B cell (primary cell): Measurements from ENCODE around the gene STX1A. TPM values are rescaled to one million over a fixed set of nuclear protein-coding genes. Genes with fewer than 3 reads are reported as not detected.

Experiments
- ATAC-seq: fragments of 200-7000 bp; cut with Tn5 transposase; one replicate; pipeline ENCODE4 v1.10.0; 2021; ENCODE audit warnings: low read depth, mild to moderate bottlenecking, moderate number of reproducible peaks, moderate library complexity
- CTCF ChIA-PET: fragments of 350-600 bp; sonication (Branson Sonifier 250); formaldehyde crosslinking; loops from one replicate; lab custom pipeline; 2021; ENCODE audit warnings: antibody characterized with exemption, inconsistent platforms; lab: Charles Lee
- POLR2A ChIA-PET: fragments of 350-600 bp; sonication (Branson Sonifier 250); formaldehyde crosslinking; loops from one replicate; lab custom pipeline; 2021; ENCODE audit warnings: antibody characterized with exemption; lab: Charles Lee
- DNase-seq: peaks from one replicate; pipeline ENCODE4 v3.0.0; 2013
- H2AFZ ChIP-seq: 2 replicates; pipeline ENCODE4 v1.6.1; 2012; ENCODE audit warnings: mild to moderate bottlenecking, low read depth, low read length; ENCODE audit not compliant: insufficient read depth, poor library complexity, severe bottlenecking
- H3K27ac ChIP-seq, 2 donors: 1 replicate in 1 of 2; 2 replicates in 1 of 2; pipeline ENCODE4 v1.5.1; 2012 to 2013; ENCODE audit warnings: low read length in 2 of 2, mild to moderate bottlenecking in 2 of 2, moderate library complexity in 1 of 2
- H3K27me3 ChIP-seq, 4 experiments: fragments of 200-600 bp in 1 of 4; sonication (generic) in 1 of 4; replicated peaks in 1 of 4; 1 replicate in 2 of 4; 2 replicates in 2 of 4; pipeline versions ENCODE4 v1.6.1 to v1.7.0; 2013 to 2016; ENCODE audit warnings: low read length in 3 of 4, mild to moderate bottlenecking in 2 of 4, mixed read lengths in 1 of 4, moderate library complexity in 1 of 4; ENCODE audit not compliant: insufficient read depth in 4 of 4, control insufficient read depth in 3 of 4; ENCODE audit errors: control extremely low read depth in 1 of 4
- H3K36me3 ChIP-seq, 2 experiments: replicated peaks in 1 of 2; 1 replicate in 1 of 2; 2 replicates in 1 of 2; pipeline versions ENCODE4 v1.6.1 to v1.7.1; 2013; ENCODE audit warnings: low read length in 1 of 2; ENCODE audit not compliant: insufficient read depth in 2 of 2, control insufficient read depth in 1 of 2; ENCODE audit errors: control extremely low read depth in 1 of 2, extremely low read depth in 1 of 2
- H3K4me1 ChIP-seq, 2 donors: fragments of 200-600 bp in 1 of 2; sonication (generic) in 1 of 2; 1 replicate in 1 of 2; 2 replicates in 1 of 2; pipeline versions ENCODE4 v1.5.1 to v1.6.1; 2013 to 2017; ENCODE audit warnings: low read length in 2 of 2; ENCODE audit not compliant: control insufficient read depth in 2 of 2, insufficient read depth in 2 of 2
- H3K4me2 ChIP-seq: replicated peaks from 2 replicates; pipeline ENCODE3; 2012; ENCODE audit warnings: mild to moderate bottlenecking, low read depth, low read length; ENCODE audit not compliant: poor library complexity, severe bottlenecking
- H3K4me3 ChIP-seq, 5 experiments: fragments of 200-600 bp in 1 of 5; sonication (generic) in 1 of 5; 1 replicate in 3 of 5; 2 replicates in 2 of 5; pipeline versions ENCODE4 v1.5.1 to v1.7.0; 2011 to 2016; ENCODE audit warnings: low read length in 4 of 5, mild to moderate bottlenecking in 4 of 5, low read depth in 2 of 5, control low read depth in 1 of 5, moderate library complexity in 1 of 5; ENCODE audit not compliant: insufficient read depth in 1 of 5; ENCODE audit errors: control extremely low read depth in 1 of 5, extremely low read depth in 1 of 5
- H3K79me2 ChIP-seq: fragments of 200-600 bp; sonication (generic); one replicate; pipeline ENCODE4 v1.6.0; 2016; ENCODE audit warnings: low read length; ENCODE audit not compliant: control insufficient read depth, insufficient read depth
- H3K9ac ChIP-seq: fragments of 200-600 bp; sonication (generic); 2 replicates; pipeline ENCODE4 v1.6.1; 2017; ENCODE audit warnings: mild to moderate bottlenecking, low read length, moderate library complexity
- H3K9me3 ChIP-seq, 3 donors: one replicate each; pipeline versions ENCODE4 v1.6.1 to v1.7.1; 2013; ENCODE audit warnings: low read length in 2 of 3; ENCODE audit not compliant: control insufficient read depth in 2 of 3, insufficient read depth in 1 of 3; ENCODE audit errors: control extremely low read depth in 1 of 3
- H4K20me1 ChIP-seq: 2 replicates; pipeline ENCODE4 v1.6.0; 2012; ENCODE audit warnings: mild to moderate bottlenecking, low read length; ENCODE audit not compliant: insufficient read depth, control insufficient read depth, poor library complexity, severe bottlenecking
- H3K27ac Mint-ChIP-seq: one replicate; pipeline ENCODE4 v1.8.0; 2021; ENCODE audit warnings: mixed read lengths
- H3K27me3 Mint-ChIP-seq: one replicate; pipeline ENCODE4 v1.8.0; 2021; ENCODE audit warnings: mixed read lengths
- H3K4me1 Mint-ChIP-seq: one replicate; pipeline ENCODE4 v1.8.0; 2021; ENCODE audit warnings: mixed read lengths
- H3K4me3 Mint-ChIP-seq: one replicate; pipeline ENCODE4 v1.8.0; 2021; ENCODE audit warnings: mixed read lengths
- H3K9me3 Mint-ChIP-seq: one replicate; pipeline ENCODE4 v1.8.0; 2022; ENCODE audit warnings: mixed read lengths; ENCODE audit not compliant: insufficient read depth
- EZH2 ChIP-seq: IDR thresholded peaks from 2 replicates; pipeline ENCODE4 v1.6.1; 2012; ENCODE audit warnings: borderline replicate concordance, low read depth, mild to moderate bottlenecking, moderate library complexity, low read length; ENCODE audit not compliant: insufficient read depth, poor library complexity, severe bottlenecking
- WGBS: methylation state at CpG from one replicate; pipeline ENCODE4 v1.1.5; 2013; ENCODE audit warnings: missing lambda C conversion rate; ENCODE audit not compliant: insufficient coverage; 5-methylcytosine and 5-hydroxymethylcytosine counted together
- intact Hi-C: fragments of 100-400 bp; cut with micrococcal nuclease; formaldehyde crosslinking; loops from one replicate; pipeline ENCODE4 v1.10.0; 2022
- polyA plus RNA-seq: library from polyadenylated mRNA; depleted of rRNA; stranded (reverse); fragments of >200 nt; gene quantifications from 2 replicates; pipeline ENCODE4 v1.2.3, GENCODE V29; 2012
- total RNA-seq, 2 donors: library from RNA; stranded (reverse); fragments of 120-200 nt in 1 of 2; gene quantifications; 1 replicate in 1 of 2; 2 replicates in 1 of 2; pipeline versions ENCODE4 v1.2.3 to v1.2.4, GENCODE V29; 2013 to 2022
- TF ChIP-seq, protein P1 (sequence below): fragments of 200-600 bp; IDR thresholded peaks from one replicate; pipeline ENCODE4 v1.8.0; 2022; ENCODE audit warnings: antibody characterized with exemption, mild to moderate bottlenecking

The STX1A gene
- total and polyA plus RNA-seq, 2 donors (not counting 1 experiment from before 2014, with no cell fraction given), result 3.1 to 9.6 TPM

DNA sequence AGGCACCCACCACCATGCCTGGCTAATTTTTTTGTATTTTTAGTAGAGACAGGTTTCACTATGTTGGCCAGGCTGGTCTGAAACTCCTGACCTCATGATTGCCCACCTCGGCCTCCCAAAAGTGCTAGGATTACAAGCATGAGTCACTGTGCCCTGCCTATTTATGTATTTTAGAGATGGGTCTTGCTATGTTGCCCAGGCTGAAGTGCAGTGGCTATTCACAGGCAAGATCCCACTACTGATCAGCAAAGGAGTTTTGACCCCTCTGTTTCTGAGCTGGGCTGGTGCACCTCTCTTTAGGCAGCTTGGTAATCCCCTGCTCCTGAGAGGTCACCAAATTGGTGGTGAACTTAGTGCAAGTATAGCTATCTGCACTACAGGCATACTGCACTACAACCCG lies 12.9 kb upstream of the STX1A start:
- WGBS, result 73% methylated on average over 1 of the region's 2 CpGs
- H3K4me1 ChIP-seq, result peaks cover 0 to 7% of the 10 kb centered on the region in 2 donors

DNA sequence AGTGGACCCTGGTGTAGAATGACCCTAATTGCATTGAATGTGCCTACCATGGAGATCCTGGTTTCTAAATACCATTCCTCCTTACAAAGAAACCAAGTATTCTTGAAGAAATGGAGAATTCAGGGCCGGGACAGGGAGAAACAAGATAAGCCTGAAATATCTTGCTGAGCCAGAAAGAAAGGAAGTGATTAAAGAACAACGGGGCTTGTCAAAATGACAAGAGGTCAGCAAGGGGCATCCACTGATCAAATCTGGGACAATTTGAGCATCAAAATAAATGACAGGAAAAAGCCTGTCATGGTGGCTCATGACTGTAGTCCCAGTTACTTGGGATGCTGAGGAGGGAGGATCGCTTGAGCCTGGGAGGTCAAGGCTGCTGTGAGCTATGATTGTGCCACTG lies 11.0 kb upstream of the STX1A start:
- Histone ChIP-seq H3K36me3 (no peaks in the 10 kb centered on the region), H3K4me3 (no peak overlapping the region), H3K9me3 (peaks cover 0 to 6% (median 0%) of the 10 kb centered on the region in 3 donors), H3K79me2 (no peaks in the 10 kb centered on the region), H4K20me1 (no peaks in the 10 kb centered on the region), H3K4me1 (peaks cover 2 to 7% of the 10 kb centered on the region in 2 donors), H3K9ac (no peak overlapping the region), H2AFZ (no peak overlapping the region), H3K27me3 (peaks cover 0 to 19% (median 11%) of the 10 kb centered on the region in 4 experiments), H3K27ac (no peak overlapping the region), H3K4me2 (no peak overlapping the region)
- DNase-seq (no peak), ATAC-seq (no peak)
- Mint-ChIP-seq H3K27ac (no peak overlapping the region), H3K9me3 (no peaks in the 10 kb centered on the region), H3K4me3 (no peak overlapping the region), H3K27me3 (peaks cover 14% of the 10 kb centered on the region), H3K4me1 (peaks cover 4% of the 10 kb centered on the region)
- intact Hi-C loops, result loop anchor here (10.0 kb wide), 1 partner anchor 354 kb away; the partner anchor contains the start of gene LIMK1
- POLR2A ChIA-PET, result no interaction called here
- WGBS, result 7% methylated on average over 2 of the region's 3 CpGs
- CTCF ChIA-PET, result interaction anchor here (0.7 to 3.9 kb wide), 3 partner anchors 55 to 328 kb away, joined by 3 to 41 read pairs (median 4); no protein-coding TSS in a partner anchor
- no peak for TF ChIP-seq EZH2
- TF ChIP-seq, protein P1, sequence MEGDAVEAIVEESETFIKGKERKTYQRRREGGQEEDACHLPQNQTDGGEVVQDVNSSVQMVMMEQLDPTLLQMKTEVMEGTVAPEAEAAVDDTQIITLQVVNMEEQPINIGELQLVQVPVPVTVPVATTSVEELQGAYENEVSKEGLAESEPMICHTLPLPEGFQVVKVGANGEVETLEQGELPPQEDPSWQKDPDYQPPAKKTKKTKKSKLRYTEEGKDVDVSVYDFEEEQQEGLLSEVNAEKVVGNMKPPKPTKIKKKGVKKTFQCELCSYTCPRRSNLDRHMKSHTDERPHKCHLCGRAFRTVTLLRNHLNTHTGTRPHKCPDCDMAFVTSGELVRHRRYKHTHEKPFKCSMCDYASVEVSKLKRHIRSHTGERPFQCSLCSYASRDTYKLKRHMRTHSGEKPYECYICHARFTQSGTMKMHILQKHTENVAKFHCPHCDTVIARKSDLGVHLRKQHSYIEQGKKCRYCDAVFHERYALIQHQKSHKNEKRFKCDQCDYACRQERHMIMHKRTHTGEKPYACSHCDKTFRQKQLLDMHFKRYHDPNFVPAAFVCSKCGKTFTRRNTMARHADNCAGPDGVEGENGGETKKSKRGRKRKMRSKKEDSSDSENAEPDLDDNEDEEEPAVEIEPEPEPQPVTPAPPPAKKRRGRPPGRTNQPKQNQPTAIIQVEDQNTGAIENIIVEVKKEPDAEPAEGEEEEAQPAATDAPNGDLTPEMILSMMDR, result no peak

More for the DNA sequence above, 12.9 kb upstream of the STX1A start:
- Mint-ChIP-seq H3K4me3 (no peak overlapping the region), H3K9me3 (no peaks in the 10 kb centered on the region), H3K27me3 (peaks cover 14% of the 10 kb centered on the region), H3K27ac (no peak overlapping the region), H3K4me1 (peaks cover 4% of the 10 kb centered on the region)
- H3K79me2 ChIP-seq, result peaks cover 1% of the 10 kb centered on the region
- ChIA-PET CTCF (interaction anchor here (0.7 to 6.0 kb wide), 4 partner anchors 12 to 201 kb away, joined by 3 to 78 read pairs (median 4); no protein-coding TSS in a partner anchor), POLR2A (interaction anchor here (0.6 to 0.7 kb wide), 2 partner anchors 12 to 174 kb away, joined by 4 to 5 read pairs; no protein-coding TSS in a partner anchor)
- H3K27ac ChIP-seq, result no peak overlapping the region
- ATAC-seq (no peak), DNase-seq (no peak)
- peaks cover 0 to 8% (median 5%) of the 10 kb centered on the region in 4 experiments for H3K27me3 ChIP-seq
- no peak overlapping the region for H2AFZ ChIP-seq
- H4K20me1 ChIP-seq, result peaks cover under 1% of the 10 kb centered on the region
- H3K36me3 ChIP-seq, result peaks cover 0 to 6% of the 10 kb centered on the region in 2 experiments
- no peak overlapping the region for H3K9ac ChIP-seq
- H3K4me2 ChIP-seq, result no peak overlapping the region
- TF ChIP-seq, protein P1, result no peak
- no peak for TF ChIP-seq EZH2
- no peak overlapping the region for H3K4me3 ChIP-seq
- H3K9me3 ChIP-seq, result peaks cover 0 to 6% (median 0%) of the 10 kb centered on the region in 3 donors
- intact Hi-C loops, result loop anchor here (10.0 kb wide), 1 partner anchor 352 kb away; the partner anchor contains the start of gene LIMK1
